Liver (tissue), 9 donors: Measurements from ENCODE around the gene SLC9B1. TPM values are rescaled to one million over a fixed set of nuclear protein-coding genes. Genes with fewer than 3 reads are reported as not detected.

Experiments
- DNase-seq: peaks from one replicate; pipeline ENCODE4 v3.0.0-alpha.2; 2017; ENCODE audit warnings: low spot score
- H3K27ac ChIP-seq, 2 donors: one replicate each; pipeline ENCODE4 v1.7.0; 2013; ENCODE audit warnings: inconsistent platforms in 2 of 2, low read length in 2 of 2, control low read depth in 1 of 2, low read depth in 1 of 2, mild to moderate bottlenecking in 1 of 2
- H3K27me3 ChIP-seq, 4 donors: one replicate each; pipeline versions ENCODE4 v1.6.1 to v1.7.0; 2013; ENCODE audit warnings: low read length in 3 of 4, inconsistent platforms in 1 of 4, mild to moderate bottlenecking in 1 of 4, moderate library complexity in 1 of 4; ENCODE audit not compliant: control insufficient read depth in 4 of 4, insufficient read depth in 4 of 4
- H3K36me3 ChIP-seq, 4 donors: one replicate each; pipeline versions ENCODE4 v1.6.1 to v1.7.0; 2013; ENCODE audit warnings: low read length in 3 of 4, mild to moderate bottlenecking in 3 of 4, low read depth in 1 of 4, moderate library complexity in 1 of 4; ENCODE audit not compliant: control insufficient read depth in 4 of 4, insufficient read depth in 3 of 4
- H3K4me1 ChIP-seq, 4 donors: one replicate each; pipeline versions ENCODE4 v1.6.1 to v1.7.0; 2013; ENCODE audit warnings: low read length in 3 of 4, mild to moderate bottlenecking in 3 of 4, moderate library complexity in 1 of 4; ENCODE audit not compliant: control insufficient read depth in 4 of 4, insufficient read depth in 4 of 4
- H3K4me3 ChIP-seq, 3 donors: one replicate each; pipeline versions ENCODE4 v1.6.1 to v1.7.0; 2013; ENCODE audit warnings: low read length in 3 of 3, control low read depth in 1 of 3, low read depth in 1 of 3, mild to moderate bottlenecking in 1 of 3
- H3K9ac ChIP-seq, 2 donors: one replicate each; pipeline ENCODE4 v1.7.0; 2013; ENCODE audit warnings: low read length in 2 of 2, mild to moderate bottlenecking in 2 of 2, moderate library complexity in 2 of 2, control low read depth in 1 of 2, low read depth in 1 of 2
- H3K9me3 ChIP-seq, 4 donors: one replicate each; pipeline versions ENCODE4 v1.6.1 to v1.7.0; 2013; ENCODE audit warnings: low read length in 3 of 4; ENCODE audit not compliant: control insufficient read depth in 4 of 4
- ATF3 ChIP-seq: IDR thresholded peaks from 2 replicates; pipeline ENCODE4 v1.6.1; 2016; ENCODE audit warnings: antibody characterized with exemption
- CTCF ChIP-seq: fragments of 150-350 bp; IDR thresholded peaks from 2 replicates; pipeline ENCODE4 v1.5.1; 2017; ENCODE audit warnings: improper control_type of control experiment, low read depth, low read length; ENCODE audit not compliant: missing input control
- FOXA1 ChIP-seq: IDR thresholded peaks from 2 replicates; pipeline ENCODE4 v1.6.1; 2016; ENCODE audit warnings: antibody characterized with exemption
- FOXA2 ChIP-seq: IDR thresholded peaks from 2 replicates; pipeline ENCODE4 v1.6.1; 2016; ENCODE audit warnings: antibody characterized with exemption
- GABPA ChIP-seq, 2 donors: IDR thresholded peaks in 1 of 2; conservative IDR thresholded peaks in 1 of 2; 2 replicates each; pipeline ENCODE4 v1.6.1; 2016; ENCODE audit warnings: antibody characterized with exemption in 2 of 2, mild to moderate bottlenecking in 1 of 2, moderate library complexity in 1 of 2
- HNF4A ChIP-seq, 2 donors: conservative IDR thresholded peaks; 2 replicates each; pipeline ENCODE4 v1.6.1; 2016; ENCODE audit warnings: antibody characterized with exemption in 2 of 2, mild to moderate bottlenecking in 2 of 2
- JUND ChIP-seq, 2 donors: IDR thresholded peaks; 2 replicates each; pipeline ENCODE4 v1.6.1; 2016; ENCODE audit warnings: antibody characterized with exemption in 2 of 2
- MAX ChIP-seq: IDR thresholded peaks from 2 replicates; pipeline ENCODE4 v1.6.1; 2016; ENCODE audit warnings: antibody characterized with exemption
- NR2F2 ChIP-seq: IDR thresholded peaks from 2 replicates; pipeline ENCODE4 v1.6.1; 2016; ENCODE audit warnings: antibody characterized with exemption
- RAD21 ChIP-seq, 2 donors: IDR thresholded peaks; 2 replicates each; pipeline ENCODE4 v1.6.1; 2016; ENCODE audit warnings: antibody characterized with exemption in 2 of 2, mild to moderate bottlenecking in 2 of 2
- REST ChIP-seq: IDR thresholded peaks from 2 replicates; pipeline ENCODE4 v1.6.1; 2016; ENCODE audit warnings: antibody characterized with exemption, mild to moderate bottlenecking
- SP1 ChIP-seq: IDR thresholded peaks from 2 replicates; pipeline ENCODE4 v1.6.1; 2018; ENCODE audit warnings: antibody characterized with exemption, mild to moderate bottlenecking
- TAF1 ChIP-seq: conservative IDR thresholded peaks from 2 replicates; pipeline ENCODE4 v1.6.1; 2016; ENCODE audit warnings: antibody characterized with exemption, mild to moderate bottlenecking
- ZBTB33 ChIP-seq: IDR thresholded peaks from 2 replicates; pipeline ENCODE4 v1.6.1; 2016; ENCODE audit warnings: antibody characterized with exemption
- WGBS: extraction: QIAGEN DNeasy Blood & Tissue Kit; methylation state at CpG from one replicate; pipeline ENCODE4 v1.1.7; 2013; 5-methylcytosine and 5-hydroxymethylcytosine counted together
- polyA plus RNA-seq, 2 donors: library from polyadenylated mRNA; stranded (reverse) in 1 of 2; unstranded in 1 of 2; fragments of 200-250 nt in 1 of 2; fragments of >200 nt in 1 of 2; fragmentation: Nextera tagmentation in 1 of 2; extraction: Ambion mirVana in 1 of 2; gene quantifications; one replicate each; pipeline versions ENCODE4 v1.2.1 to v1.2.3, GENCODE V29; 2013 to 2015
- total RNA-seq, 2 donors: library from RNA; depleted of rRNA; stranded (reverse); fragments of >200 nt; gene quantifications; one replicate each; pipeline ENCODE4 v1.2.3, GENCODE V29; 2014
- donor health status: healthy.
- donor health status: healthy.
- donor health status: healthy.
- donor health status: healthy.
- donor health status: healthy.

The SLC9B1 gene
- total and polyA plus RNA-seq, 4 donors: 0.19 to 0.51 (median 0.50) TPM; not detected in 1

- Histone ChIP-seq H3K27ac (no peak overlapping the region), H3K9me3 (no peaks in the 10 kb centered on the region), H3K27me3 (no peaks in the 10 kb centered on the region), H3K4me1 (no peaks in the 10 kb centered on the region), H3K9ac (no peak overlapping the region), H3K4me3 (no peak overlapping the region), H3K36me3 (peaks cover 0 to 9% (median 3%) of the 10 kb centered on the region in 4 donors)
- no peak for TF ChIP-seq SP1
- no peak for TF ChIP-seq MAX
- no peak for TF ChIP-seq FOXA1
- TF ChIP-seq ZBTB33: no peak
- no peak for TF ChIP-seq TAF1
- no peak for TF ChIP-seq JUND (IDR thresholded peaks at IDR 0.05)
- no peak for TF ChIP-seq FOXA2
- WGBS: 99% methylated on average over 1 of the region's 1 CpG
- DNase-seq: no peak
Observed at GRCh38 chr4:103026868-103027267, 7.4 kb upstream of the SLC9B1 start.

DNA sequence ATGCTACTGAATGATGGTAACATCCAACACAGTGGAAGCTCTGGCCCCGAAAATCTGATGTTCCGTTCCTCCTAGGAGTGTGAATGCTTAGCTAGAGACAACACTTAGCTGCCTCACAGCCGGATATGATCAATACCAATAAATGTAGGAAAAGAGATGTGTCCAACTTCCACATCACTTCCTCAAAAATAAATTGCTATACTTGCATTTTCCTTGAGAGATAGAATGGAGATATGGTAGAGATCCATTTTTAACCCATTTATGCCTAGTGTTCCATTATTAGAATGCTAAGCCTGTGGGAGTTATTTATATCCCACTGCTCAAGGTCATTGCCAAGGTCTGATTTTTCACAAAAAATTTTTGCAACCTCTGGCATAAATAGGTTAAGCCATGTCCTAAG lies 5.5 kb upstream of the SLC9B1 start:
- 98% methylated on average over 3 of the region's 3 CpGs for WGBS
- TF ChIP-seq CTCF: no peak
- TF ChIP-seq MAX: no peak
- TF ChIP-seq FOXA2: no peak
- TF ChIP-seq JUND (IDR thresholded peaks at IDR 0.05): no peak
- no peak for TF ChIP-seq FOXA1
- TF ChIP-seq ATF3: no peak
- TF ChIP-seq REST: no peak
- no peak for TF ChIP-seq RAD21 (IDR thresholded peaks at IDR 0.05)
- TF ChIP-seq ZBTB33: no peak
- no peak for TF ChIP-seq HNF4A (conservative IDR thresholded peaks at IDR 0.05)
- TF ChIP-seq NR2F2: no peak
- TF ChIP-seq GABPA (IDR thresholded peaks at IDR 0.05 in 1 of 2, conservative IDR thresholded peaks at IDR 0.05 in 1 of 2): no peak
- H3K36me3 ChIP-seq: peaks cover 0 to 4% (median 2%) of the 10 kb centered on the region in 4 donors
- no peaks in the 10 kb centered on the region for H3K9me3 ChIP-seq
- no peaks in the 10 kb centered on the region for H3K27me3 ChIP-seq
- no peak overlapping the region for H3K27ac ChIP-seq
- H3K4me1 ChIP-seq: peaks cover 0 to 3% (median 0%) of the 10 kb centered on the region in 4 donors
- no peak overlapping the region for H3K4me3 ChIP-seq
- H3K9ac ChIP-seq: no peak overlapping the region
- no peak for DNase-seq
